ENCODE measurements around the gene PHF21B.

PHF21B gene

GRCh38 chr22:44842417-44842816, 167.4 kb downstream of the PHF21B start:
- DNase-seq (ENCODE audit: low read depth in 2 of 2): no peak

- DNase-seq (ENCODE audit: low read depth in 2 of 2): no peak
Measured at GRCh38 chr22:44840611-44841322, 169.0 kb downstream of the PHF21B start.

GRCh38 chr22:44839721-44840120, 170.1 kb downstream of the PHF21B start:
- DNase-seq (ENCODE audit: low read depth in 2 of 2): no peak

GRCh38 chr22:44839061-44839460, 170.7 kb downstream of the PHF21B start:
- DNase-seq (ENCODE audit: low read depth in 2 of 2): no peak

GRCh38 chr22:44838316-44839016, 171.3 kb downstream of the PHF21B start:
- no peak for DNase-seq (ENCODE audit: low read depth in 2 of 2)

- DNase-seq (ENCODE audit: low read depth in 2 of 2): no peak
Measured at GRCh38 chr22:44837481-44837880, 172.3 kb downstream of the PHF21B start.

GRCh38 chr22:44834065-44834464, 175.7 kb downstream of the PHF21B start:
- no peak for DNase-seq (ENCODE audit: low read depth in 2 of 2)

GRCh38 chr22:44831885-44832284, 177.9 kb downstream of the PHF21B start:
- DNase-seq (ENCODE audit: low read depth in 2 of 2): no peak
